SU-DHL-6 (cell line): ENCODE results near the gene MICAL2.

Source experiments
- H2AFZ ChIP-seq: fragments of 200-600 bp; sonication (generic); 2 replicates; pipeline ENCODE4 v1.6.1; 2014; ENCODE audit warnings: low read depth, mild to moderate bottlenecking, moderate library complexity, mixed read lengths, antibody characterized with exemption, low read length; ENCODE audit not compliant: severe bottlenecking
- H3F3A ChIP-seq: fragments of 200-600 bp; shearing (Covaris generic); 2 replicates; pipeline ENCODE4 v1.6.0; 2016; ENCODE audit warnings: antibody characterized with exemption, mild to moderate bottlenecking; ENCODE audit not compliant: insufficient read depth
- H3K27ac ChIP-seq: fragments of 200-600 bp; sonication (generic); 2 replicates; pipeline ENCODE4 v1.5.1; 2016; ENCODE audit warnings: low read depth, mild to moderate bottlenecking, low read length, moderate library complexity, mixed read lengths
- H3K27me3 ChIP-seq: fragments of 200-600 bp; sonication (generic), shearing (Covaris generic); 2 replicates; pipeline ENCODE4 v1.6.0; 2014; ENCODE audit warnings: mild to moderate bottlenecking, low read length
- H3K36me3 ChIP-seq: fragments of 200-600 bp; sonication (generic); 2 replicates; pipeline ENCODE4 v1.6.1; 2014; ENCODE audit warnings: mild to moderate bottlenecking, low read length, mixed read lengths
- H3K4me2 ChIP-seq: fragments of 300-600, 200-600 bp; shearing (Covaris generic), sonication (generic); 2 replicates; pipeline ENCODE4 v1.6.0; 2014; ENCODE audit warnings: low read length, low read depth, mild to moderate bottlenecking; ENCODE audit not compliant: poor library complexity, severe bottlenecking
- H3K4me3 ChIP-seq: fragments of 200-600 bp; sonication (generic); 2 replicates; pipeline ENCODE4 v1.5.1; 2014; ENCODE audit warnings: antibody characterized with exemption, low read length, mild to moderate bottlenecking, mixed read lengths; ENCODE audit not compliant: insufficient read depth, poor library complexity, severe bottlenecking
- H3K79me2 ChIP-seq: fragments of 200-600 bp; sonication (generic); 2 replicates; pipeline ENCODE4 v1.6.1; 2014; ENCODE audit warnings: mild to moderate bottlenecking, low read length, moderate library complexity; ENCODE audit not compliant: insufficient read depth
- H3K9ac ChIP-seq: fragments of 200-600 bp; sonication (generic); 2 replicates; pipeline ENCODE4 v1.7.0; 2014; ENCODE audit warnings: mild to moderate bottlenecking, low read length
- H3K9me2 ChIP-seq: fragments of 200-600 bp; sonication (generic); replicated peaks from 2 replicates; pipeline ENCODE4 v1.6.1; 2014; ENCODE audit warnings: low read length; ENCODE audit not compliant: insufficient read depth
- H3K9me3 ChIP-seq: fragments of 200-600 bp; sonication (generic); 2 replicates; pipeline ENCODE4 v1.6.1; 2014; ENCODE audit warnings: low read length, mixed read lengths; ENCODE audit not compliant: insufficient read depth
- H4K20me1 ChIP-seq: fragments of 200-600 bp; sonication (generic); 2 replicates; pipeline ENCODE4 v1.6.1; 2014; ENCODE audit warnings: low read depth, mild to moderate bottlenecking, antibody characterized with exemption, low read length, moderate library complexity, mixed read lengths
- EZH2phosphoT487 ChIP-seq: fragments of 200-600 bp; sonication (generic), shearing (Covaris generic); conservative IDR thresholded peaks from 2 replicates; pipeline ENCODE4 v1.6.1; 2018; ENCODE audit warnings: mild to moderate bottlenecking, antibody characterized with exemption, low read length, moderate library complexity, mixed read lengths
- TF ChIP-seq, protein P1 (sequence below): fragments of 200-600 bp; sonication (generic); IDR thresholded peaks from one replicate; pipeline ENCODE4 v1.5.1; 2017; ENCODE audit warnings: antibody characterized with exemption, mild to moderate bottlenecking, low read length, moderate library complexity; ENCODE audit not compliant: insufficient read depth, poor library complexity, severe bottlenecking

Gene MICAL2

GRCh38 chr11:12263141-12263693 is 152.8 kb downstream of the MICAL2 start:
- no peaks in the 10 kb centered on the region for H3K27me3 ChIP-seq
- no peak overlapping the region for H3K4me3 ChIP-seq
- no peaks in the 10 kb centered on the region for H4K20me1 ChIP-seq
- no peaks in the 10 kb centered on the region for H3F3A ChIP-seq
- H3K9me2 ChIP-seq = no peaks in the 10 kb centered on the region
- H3K4me2 ChIP-seq = no peak overlapping the region
- H3K36me3 ChIP-seq = no peaks in the 10 kb centered on the region
- H3K27ac ChIP-seq = no peak overlapping the region
- H2AFZ ChIP-seq = no peak overlapping the region
- H3K9me3 ChIP-seq = no peaks in the 10 kb centered on the region
- no peaks in the 10 kb centered on the region for H3K79me2 ChIP-seq
- H3K9ac ChIP-seq = no peak overlapping the region
- TF ChIP-seq, protein P1, sequence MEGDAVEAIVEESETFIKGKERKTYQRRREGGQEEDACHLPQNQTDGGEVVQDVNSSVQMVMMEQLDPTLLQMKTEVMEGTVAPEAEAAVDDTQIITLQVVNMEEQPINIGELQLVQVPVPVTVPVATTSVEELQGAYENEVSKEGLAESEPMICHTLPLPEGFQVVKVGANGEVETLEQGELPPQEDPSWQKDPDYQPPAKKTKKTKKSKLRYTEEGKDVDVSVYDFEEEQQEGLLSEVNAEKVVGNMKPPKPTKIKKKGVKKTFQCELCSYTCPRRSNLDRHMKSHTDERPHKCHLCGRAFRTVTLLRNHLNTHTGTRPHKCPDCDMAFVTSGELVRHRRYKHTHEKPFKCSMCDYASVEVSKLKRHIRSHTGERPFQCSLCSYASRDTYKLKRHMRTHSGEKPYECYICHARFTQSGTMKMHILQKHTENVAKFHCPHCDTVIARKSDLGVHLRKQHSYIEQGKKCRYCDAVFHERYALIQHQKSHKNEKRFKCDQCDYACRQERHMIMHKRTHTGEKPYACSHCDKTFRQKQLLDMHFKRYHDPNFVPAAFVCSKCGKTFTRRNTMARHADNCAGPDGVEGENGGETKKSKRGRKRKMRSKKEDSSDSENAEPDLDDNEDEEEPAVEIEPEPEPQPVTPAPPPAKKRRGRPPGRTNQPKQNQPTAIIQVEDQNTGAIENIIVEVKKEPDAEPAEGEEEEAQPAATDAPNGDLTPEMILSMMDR = no peak
- TF ChIP-seq EZH2phosphoT487 = no peak

GRCh38 chr11:12264361-12264760 is 154.0 kb downstream of the MICAL2 start:
- Histone ChIP-seq H3K27me3 (no peaks in the 10 kb centered on the region), H3K4me3 (no peak overlapping the region), H3K9me2 (no peaks in the 10 kb centered on the region), H3K4me2 (no peak overlapping the region), H3K27ac (no peak overlapping the region), H3K9ac (no peak overlapping the region), H3K36me3 (no peaks in the 10 kb centered on the region), H3F3A (no peaks in the 10 kb centered on the region), H4K20me1 (no peaks in the 10 kb centered on the region), H2AFZ (no peak overlapping the region), H3K79me2 (no peaks in the 10 kb centered on the region), H3K9me3 (no peaks in the 10 kb centered on the region)
- TF ChIP-seq, protein P1 = no peak
- no peak for TF ChIP-seq EZH2phosphoT487

DNA sequence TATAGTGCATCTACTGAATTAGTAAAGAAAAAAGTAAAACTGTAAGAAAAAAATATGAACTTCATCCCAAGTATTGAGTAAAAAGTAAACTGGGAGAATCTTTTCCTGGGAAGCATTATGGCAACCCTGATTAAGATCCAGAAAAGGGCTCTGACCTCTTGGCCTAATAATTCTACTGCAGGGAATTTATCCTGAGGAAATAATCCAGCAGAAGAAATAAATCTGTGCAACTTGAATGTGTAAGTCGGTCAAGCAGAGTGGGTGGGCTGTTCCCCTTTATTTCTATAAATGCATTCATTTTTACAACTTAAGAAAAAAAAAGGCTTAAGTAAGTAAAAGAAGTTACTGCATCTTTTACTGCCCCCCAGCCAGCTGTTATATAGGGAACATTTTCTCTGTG is 155.7 kb downstream of the MICAL2 start:
- Histone ChIP-seq H3K79me2 (no peaks in the 10 kb centered on the region), H3K9me3 (no peaks in the 10 kb centered on the region), H3K36me3 (no peaks in the 10 kb centered on the region), H3K9ac (no peak overlapping the region), H2AFZ (no peak overlapping the region), H3F3A (no peaks in the 10 kb centered on the region), H3K27me3 (no peaks in the 10 kb centered on the region), H3K4me3 (no peak overlapping the region), H4K20me1 (no peaks in the 10 kb centered on the region), H3K27ac (no peak overlapping the region), H3K9me2 (no peaks in the 10 kb centered on the region), H3K4me2 (no peak overlapping the region)
- TF ChIP-seq, protein P1 = no peak
- TF ChIP-seq EZH2phosphoT487 = no peak
